ENCODE results near the gene PTX4. TPM values are rescaled to one million over a fixed set of nuclear protein-coding genes. Genes with fewer than 3 reads are reported as not detected.
A peak's percentile ranks its signal among the peaks of the same experiment; 100 is the strongest.

The PTX4 gene
- total and polyA plus RNA-seq, 9 of the 15 experiments (the other 6 are each of a cell fraction or from before 2014, with no cell fraction given) = 0.11 TPM; not detected in 8

GRCh38 chr16:1474796-1475551 is 13.8 kb downstream of the PTX4 start, which contains the start of gene CLCN7 (continued):
- TF ChIP-seq NONO (IDR thresholded peaks at IDR 0.05; ENCODE audit: low read depth in 2 of 2, low read length in 1 of 2) (peak; percentile 43 to 84; a peak in 3 of 4 replicates), RBBP5 (IDR thresholded peaks at IDR 0.05; ENCODE audit: borderline replicate concordance, insufficient read depth, low read length, poor library complexity, severe bottlenecking) (peak; percentile 75), FIP1L1 (IDR thresholded peaks at IDR 0.05; ENCODE audit: low read depth, low read length, poor library complexity, severe bottlenecking) (peak; percentile 89), GATAD2B (IDR thresholded peaks at IDR 0.05; ENCODE audit: borderline replicate concordance) (peak; percentile 76), ZNF512 (tag; IDR thresholded peaks at IDR 0.05) (no peak), ZNF239 (CRISPR knock-in tag; IDR thresholded peaks at IDR 0.05) (no peak), NFE2L1 (tag; IDR thresholded peaks at IDR 0.05; ENCODE audit: borderline replicate concordance, low read depth) (no peak), DMBX1 (CRISPR knock-in tag; IDR thresholded peaks at IDR 0.05; ENCODE audit: borderline replicate concordance) (peak; percentile 47; the same call in 1 of the 2 replicates), ATF3 (IDR thresholded peaks at IDR 0.05) (no peak; the same call in 1 of the 2 replicates), ATF3 (CRISPR knock-in tag; conservative IDR thresholded peaks at IDR 0.05) (peak; percentile 83; the same call in 1 of the 2 replicates), MTA2 (IDR thresholded peaks at IDR 0.05; ENCODE audit: low read depth) (no peak), HDGF (IDR thresholded peaks at IDR 0.05) (no peak), AFF4 (CRISPR knock-in tag; IDR thresholded peaks at IDR 0.05) (peak; percentile 93; the same call in 1 of the 2 replicates), CGGBP1 (CRISPR knock-in tag; IDR thresholded peaks at IDR 0.05) (0 out of 2 replicates have a peak, but pooled peaks have one; percentile 8), POLR2B (IDR thresholded peaks at IDR 0.05; ENCODE audit: low read depth, partially characterized antibody) (peak; percentile 77), SFPQ (IDR thresholded peaks at IDR 0.05; ENCODE audit: low read depth, low read length) (no peak)
